DOHH2 (cell line): ENCODE measurements around the gene TMEM156.

Experiments used
- H3F3A ChIP-seq: fragments of 200-600 bp; sonication (generic), shearing (Covaris generic); 2 replicates; pipeline ENCODE4 v1.6.0; 2016; ENCODE audit warnings: antibody characterized with exemption, mild to moderate bottlenecking; ENCODE audit not compliant: control insufficient read depth, insufficient read depth
- H3K27ac ChIP-seq: fragments of 200-600 bp; sonication (generic); 2 replicates; pipeline ENCODE4 v1.5.1; 2014; ENCODE audit warnings: low read depth, mild to moderate bottlenecking, low read length, moderate library complexity
- H3K27me3 ChIP-seq: fragments of 200-600 bp; sonication (generic); 2 replicates; pipeline ENCODE4 v1.6.1; 2014; ENCODE audit warnings: mild to moderate bottlenecking, low read length, mixed read lengths; ENCODE audit not compliant: control insufficient read depth
- H3K36me3 ChIP-seq: fragments of 200-600 bp; sonication (generic); 2 replicates; pipeline ENCODE4 v1.6.1; 2014; ENCODE audit warnings: mild to moderate bottlenecking, low read length, moderate library complexity, mixed read lengths; ENCODE audit not compliant: control insufficient read depth
- H3K4me1 ChIP-seq: fragments of 200-600 bp; sonication (generic); 2 replicates; pipeline ENCODE4 v1.6.1; 2014; ENCODE audit warnings: mild to moderate bottlenecking, low read length, mixed read lengths; ENCODE audit not compliant: control insufficient read depth
- H3K4me2 ChIP-seq: fragments of 200-600 bp; sonication (generic); 2 replicates; pipeline ENCODE4 v1.6.0; 2014; ENCODE audit warnings: mild to moderate bottlenecking, low read length, moderate library complexity
- H3K4me3 ChIP-seq: fragments of 200-600 bp; sonication (generic); 2 replicates; pipeline ENCODE4 v1.5.1; 2014; ENCODE audit warnings: mild to moderate bottlenecking, low read length, mixed read lengths
- H3K79me2 ChIP-seq: fragments of 200-600 bp; sonication (generic); 2 replicates; pipeline ENCODE4 v1.6.1; 2014; ENCODE audit warnings: mild to moderate bottlenecking, low read length, mixed read lengths; ENCODE audit not compliant: control insufficient read depth
- H3K9me2 ChIP-seq: fragments of 200-600 bp; sonication (generic); replicated peaks from 2 replicates; pipeline ENCODE4 v1.6.1; 2014; ENCODE audit warnings: mild to moderate bottlenecking, low read length, mixed read lengths; ENCODE audit not compliant: control insufficient read depth
- H3K9me3 ChIP-seq: fragments of 200-600 bp; sonication (generic); 2 replicates; pipeline ENCODE4 v1.6.1; 2014; ENCODE audit warnings: antibody characterized with exemption, low read length, mixed read lengths; ENCODE audit not compliant: control insufficient read depth, insufficient read depth
- H4K20me1 ChIP-seq: fragments of 200-600 bp; sonication (generic); 2 replicates; pipeline ENCODE4 v1.6.0; 2014; ENCODE audit warnings: low read depth, mild to moderate bottlenecking, antibody characterized with exemption, low read length, moderate library complexity; ENCODE audit not compliant: control insufficient read depth, insufficient read depth
- CTCF ChIP-seq: fragments of 200-600 bp; sonication (generic); IDR thresholded peaks from one replicate; pipeline ENCODE4 v1.5.1; 2014; ENCODE audit warnings: antibody characterized with exemption, mild to moderate bottlenecking, low read depth, low read length; ENCODE audit not compliant: poor library complexity, severe bottlenecking
- EZH2phosphoT487 ChIP-seq: fragments of 200-600 bp; sonication (generic); IDR thresholded peaks from 2 replicates; pipeline ENCODE4 v1.6.1; 2017; ENCODE audit warnings: borderline replicate concordance, mild to moderate bottlenecking, antibody characterized with exemption, low read length, moderate library complexity, mixed read lengths

TMEM156 gene

GRCh38 chr4:38976308-38976707 lies 55.9 kb downstream of the TMEM156 start:
- H3F3A ChIP-seq, result peaks cover 6% of the 10 kb centered on the region; the same call in 1 of the 2 replicates
- no peaks in the 10 kb centered on the region for H3K79me2 ChIP-seq
- no peak overlapping the region for H3K4me2 ChIP-seq
- TF ChIP-seq EZH2phosphoT487, result no peak
- no peak for TF ChIP-seq CTCF
- no peaks in the 10 kb centered on the region for H4K20me1 ChIP-seq
- H3K9me2 ChIP-seq, result no peaks in the 10 kb centered on the region
- no peak overlapping the region for H3K4me3 ChIP-seq
- no peak overlapping the region for H3K27ac ChIP-seq
- no peaks in the 10 kb centered on the region for H3K4me1 ChIP-seq
- H3K27me3 ChIP-seq, result no peaks in the 10 kb centered on the region
- peaks cover 33% of the 10 kb centered on the region for H3K36me3 ChIP-seq
- no peaks in the 10 kb centered on the region for H3K9me3 ChIP-seq

- Histone ChIP-seq H3K4me1 (no peaks in the 10 kb centered on the region), H3K4me2 (no peak overlapping the region), H3K9me3 (no peaks in the 10 kb centered on the region), H3K27me3 (no peaks in the 10 kb centered on the region), H3K79me2 (no peaks in the 10 kb centered on the region), H3K9me2 (no peaks in the 10 kb centered on the region), H4K20me1 (no peaks in the 10 kb centered on the region), H3K36me3 (peaks cover 67% of the 10 kb centered on the region), H3K4me3 (no peak overlapping the region), H3F3A (peaks cover 4% of the 10 kb centered on the region; the same call in 1 of the 2 replicates), H3K27ac (no peak overlapping the region)
- TF ChIP-seq CTCF (no peak), EZH2phosphoT487 (no peak)
Observed at GRCh38 chr4:38968668-38969067, 63.5 kb downstream of the TMEM156 start.

GRCh38 chr4:38967260-38968095 lies 64.7 kb downstream of the TMEM156 start:
- H3F3A ChIP-seq, result peaks cover 4% of the 10 kb centered on the region; the same call in 1 of the 2 replicates
- H3K36me3 ChIP-seq, result peaks cover 67% of the 10 kb centered on the region
- H3K27ac ChIP-seq, result no peak overlapping the region
- no peak overlapping the region for H3K4me2 ChIP-seq
- H3K4me1 ChIP-seq, result no peaks in the 10 kb centered on the region
- H4K20me1 ChIP-seq, result no peaks in the 10 kb centered on the region
- H3K79me2 ChIP-seq, result no peaks in the 10 kb centered on the region
- no peak overlapping the region for H3K4me3 ChIP-seq
- H3K27me3 ChIP-seq, result no peaks in the 10 kb centered on the region
- H3K9me2 ChIP-seq, result no peaks in the 10 kb centered on the region
- no peaks in the 10 kb centered on the region for H3K9me3 ChIP-seq
- no peak for TF ChIP-seq EZH2phosphoT487
- TF ChIP-seq CTCF, result no peak
